ENCODE measurements around the gene KCNIP3. TPM values are rescaled to one million over a fixed set of nuclear protein-coding genes. Genes with fewer than 3 reads are reported as not detected.

KCNIP3 gene
- total RNA-seq, 1 donor, result not detected

Other genes starting within 250 kb of the KCNIP3 start
- gene MRPS5, start 175.5 kb upstream of the KCNIP3 start, total RNA-seq, result 14.5 TPM
- 6.9 TPM for gene ZNF514, start 137.5 kb upstream of the KCNIP3 start, total RNA-seq
- 0.10 TPM for gene ZNF2, start 131.5 kb upstream of the KCNIP3 start, total RNA-seq
- gene ZNF892, start 89.8 kb upstream of the KCNIP3 start, total RNA-seq, result 1.2 TPM
- gene PROM2, start 22.9 kb upstream of the KCNIP3 start, total RNA-seq, result 0.31 TPM
- 12.2 TPM for gene FAHD2A, start 105.4 kb downstream of the KCNIP3 start, total RNA-seq
- not detected for gene TRIM43B, start 187.4 kb downstream of the KCNIP3 start, total RNA-seq

Data from mononuclear cell (primary cell).